Measurements from ENCODE around the gene SLC19A1.

SLC19A1 gene

DNA sequence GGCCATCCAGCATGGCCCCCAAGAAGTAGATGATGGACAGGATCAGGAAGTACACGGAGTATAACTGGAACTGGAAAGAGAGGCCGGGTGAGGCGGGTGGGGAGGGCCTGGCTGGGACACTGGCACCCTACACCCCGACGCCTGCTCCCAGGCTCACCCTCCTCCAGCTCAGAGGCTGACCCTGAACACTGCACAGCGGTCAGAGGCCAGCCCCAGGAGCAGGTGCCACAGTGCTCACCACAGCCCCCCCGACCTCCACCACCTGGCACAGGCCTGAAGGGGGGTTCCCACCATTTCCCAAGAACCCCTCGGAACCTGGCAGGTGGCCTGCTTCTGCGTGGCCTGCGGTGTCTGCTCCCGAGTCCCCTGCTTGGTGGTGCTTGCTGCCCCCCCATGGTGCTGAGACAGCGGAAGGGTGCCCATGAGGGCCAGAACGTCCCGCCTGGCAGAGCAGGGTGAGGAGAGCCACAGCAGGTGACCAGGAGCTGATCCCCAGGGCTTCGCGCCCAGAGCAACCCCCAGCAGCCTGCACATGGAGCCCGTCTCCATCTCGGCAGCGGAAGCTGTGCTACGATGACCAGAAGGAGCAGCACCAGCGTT lies 26.1 kb downstream of the SLC19A1 start:
- Mint-ChIP-seq H3K4me1 (no peaks in the 10 kb centered on the region), H3K27me3 (ENCODE audit: low read depth, poor library complexity) (no peaks in the 10 kb centered on the region), H3K36me3 (ENCODE audit: low read depth) (peaks cover 45% of the 10 kb centered on the region), H3K9me3 (peaks cover 40% of the 10 kb centered on the region), H3K27ac (no peak overlapping the region), H3K4me3 (no peak overlapping the region)
- TF ChIP-seq, protein P1, sequence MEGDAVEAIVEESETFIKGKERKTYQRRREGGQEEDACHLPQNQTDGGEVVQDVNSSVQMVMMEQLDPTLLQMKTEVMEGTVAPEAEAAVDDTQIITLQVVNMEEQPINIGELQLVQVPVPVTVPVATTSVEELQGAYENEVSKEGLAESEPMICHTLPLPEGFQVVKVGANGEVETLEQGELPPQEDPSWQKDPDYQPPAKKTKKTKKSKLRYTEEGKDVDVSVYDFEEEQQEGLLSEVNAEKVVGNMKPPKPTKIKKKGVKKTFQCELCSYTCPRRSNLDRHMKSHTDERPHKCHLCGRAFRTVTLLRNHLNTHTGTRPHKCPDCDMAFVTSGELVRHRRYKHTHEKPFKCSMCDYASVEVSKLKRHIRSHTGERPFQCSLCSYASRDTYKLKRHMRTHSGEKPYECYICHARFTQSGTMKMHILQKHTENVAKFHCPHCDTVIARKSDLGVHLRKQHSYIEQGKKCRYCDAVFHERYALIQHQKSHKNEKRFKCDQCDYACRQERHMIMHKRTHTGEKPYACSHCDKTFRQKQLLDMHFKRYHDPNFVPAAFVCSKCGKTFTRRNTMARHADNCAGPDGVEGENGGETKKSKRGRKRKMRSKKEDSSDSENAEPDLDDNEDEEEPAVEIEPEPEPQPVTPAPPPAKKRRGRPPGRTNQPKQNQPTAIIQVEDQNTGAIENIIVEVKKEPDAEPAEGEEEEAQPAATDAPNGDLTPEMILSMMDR (IDR thresholded peaks at IDR 0.05) = no peak
- DNase-seq = no peak

DNA sequence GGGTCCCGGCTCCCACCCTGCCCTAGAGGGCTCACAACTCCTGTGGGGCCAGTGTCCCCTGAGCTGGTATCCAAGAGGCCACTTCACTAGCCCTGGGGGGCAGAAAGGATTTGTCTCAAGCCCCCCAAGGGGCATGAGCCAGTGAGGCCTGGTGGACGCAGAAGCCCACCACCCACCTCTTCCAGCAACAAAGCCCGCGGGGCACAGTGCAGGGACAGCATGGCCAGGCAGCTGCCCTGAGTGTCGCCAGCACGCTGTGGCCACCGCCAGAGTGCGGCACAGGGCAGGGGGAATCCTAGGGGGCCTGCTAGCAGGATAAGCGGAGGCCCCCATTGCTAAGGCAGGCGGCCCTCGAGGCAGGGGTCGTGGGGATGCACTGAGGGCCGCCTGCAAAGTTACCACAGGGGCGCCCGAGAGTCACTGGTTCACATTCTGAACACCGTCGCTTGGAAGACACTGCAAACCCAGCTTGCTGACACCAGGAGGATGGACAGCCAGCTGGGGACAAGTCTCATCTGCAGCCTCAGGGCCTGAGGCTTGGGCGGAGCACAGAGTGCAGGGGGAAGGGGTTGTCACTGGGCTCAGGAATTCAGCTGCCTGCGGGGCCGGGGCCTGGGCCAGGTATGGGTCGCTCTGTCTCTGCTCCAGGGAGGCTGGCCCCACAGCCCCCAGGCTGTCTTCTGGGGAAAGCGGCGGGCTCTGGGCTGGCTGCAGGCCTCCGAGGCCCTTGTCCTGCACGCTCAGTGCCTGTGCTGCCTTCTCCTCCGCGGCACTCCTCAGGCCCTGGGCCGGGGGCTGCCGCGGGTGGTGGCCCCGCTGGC lies 26.8 kb downstream of the SLC19A1 start:
- Mint-ChIP-seq H3K27me3 (ENCODE audit: low read depth, poor library complexity) (no peaks in the 10 kb centered on the region), H3K9me3 (peaks cover 33% of the 10 kb centered on the region), H3K4me1 (no peaks in the 10 kb centered on the region), H3K36me3 (ENCODE audit: low read depth) (peaks cover 38% of the 10 kb centered on the region), H3K4me3 (no peak overlapping the region), H3K27ac (no peak overlapping the region)
- no peak for DNase-seq
- TF ChIP-seq, protein P1 (IDR thresholded peaks at IDR 0.05) = no peak

DNA sequence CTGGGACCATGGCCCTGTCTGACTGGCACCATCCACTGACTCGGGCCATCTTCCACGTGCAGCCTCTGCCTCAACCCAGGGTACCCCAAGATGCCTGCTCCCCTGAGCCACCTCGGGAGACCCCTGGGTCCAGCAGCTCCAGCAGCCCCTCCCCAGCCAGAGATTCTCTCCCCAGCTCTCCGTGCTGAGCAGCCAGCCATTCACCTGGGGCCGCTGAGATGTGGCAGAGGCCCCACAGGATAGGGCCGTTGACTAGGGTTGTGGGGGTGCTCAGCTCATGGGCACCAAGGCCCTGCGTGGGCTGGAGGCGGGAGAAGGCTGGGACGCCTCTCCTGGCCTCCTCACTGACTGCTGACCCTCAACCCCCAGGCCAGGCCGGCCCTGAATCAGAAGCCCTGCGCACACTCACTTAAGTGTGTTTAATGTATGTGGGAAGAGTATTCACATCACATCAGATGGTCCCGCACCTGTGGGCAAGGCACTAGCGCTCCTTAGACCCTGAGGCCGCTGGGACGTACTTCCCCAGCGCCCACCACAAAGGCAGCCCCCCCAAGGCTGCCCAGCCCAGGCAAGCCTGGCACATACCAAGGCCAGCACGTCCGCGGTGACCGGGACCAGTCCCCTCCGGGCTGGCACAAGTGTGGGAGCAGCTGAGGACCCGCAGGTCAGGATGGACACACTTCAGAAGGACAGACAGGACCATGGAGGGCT lies 27.8 kb downstream of the SLC19A1 start:
- Mint-ChIP-seq H3K9me3 (peaks cover 23% of the 10 kb centered on the region), H3K27ac (no peak overlapping the region), H3K36me3 (ENCODE audit: low read depth) (peaks cover 28% of the 10 kb centered on the region), H3K27me3 (ENCODE audit: low read depth, poor library complexity) (no peaks in the 10 kb centered on the region), H3K4me1 (no peaks in the 10 kb centered on the region), H3K4me3 (no peak overlapping the region)
- TF ChIP-seq, protein P1 (IDR thresholded peaks at IDR 0.05) = no peak
- DNase-seq = no peak

DNA sequence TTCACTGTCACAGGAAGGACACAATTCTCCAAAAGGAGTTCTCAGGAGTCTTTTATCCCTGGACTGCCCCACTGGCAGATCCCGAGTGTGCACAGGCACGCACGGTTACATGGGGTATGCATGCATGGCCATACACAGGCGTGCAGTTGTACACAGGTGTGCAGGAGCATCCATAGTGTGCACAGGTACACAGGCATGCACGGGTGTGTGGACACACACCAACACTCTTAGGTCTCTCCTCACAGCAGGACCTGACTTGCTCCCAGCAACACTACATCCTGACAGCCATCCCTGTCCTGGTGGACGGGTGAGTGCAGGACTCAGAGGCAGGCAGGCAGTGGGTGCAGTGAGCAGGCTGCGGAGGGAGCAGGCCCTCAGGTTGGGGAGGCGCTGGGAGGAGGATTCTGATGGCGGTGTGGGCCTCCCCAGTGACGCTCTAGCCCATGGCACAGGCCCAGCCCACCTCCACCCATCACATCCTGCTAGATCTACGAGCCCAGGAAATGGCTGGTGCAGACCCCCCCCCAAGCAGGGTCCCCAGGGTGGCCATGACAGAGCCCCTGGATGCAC lies 28.4 kb downstream of the SLC19A1 start:
- DNase-seq = no peak
- TF ChIP-seq, protein P1 (IDR thresholded peaks at IDR 0.05) = no peak
- Mint-ChIP-seq H3K4me3 (no peak overlapping the region), H3K36me3 (ENCODE audit: low read depth) (peaks cover 21% of the 10 kb centered on the region), H3K27ac (peak overlapping the region; percentile 91), H3K9me3 (peaks cover 16% of the 10 kb centered on the region), H3K4me1 (peaks cover 1% of the 10 kb centered on the region), H3K27me3 (ENCODE audit: low read depth, poor library complexity) (no peaks in the 10 kb centered on the region)

DNA sequence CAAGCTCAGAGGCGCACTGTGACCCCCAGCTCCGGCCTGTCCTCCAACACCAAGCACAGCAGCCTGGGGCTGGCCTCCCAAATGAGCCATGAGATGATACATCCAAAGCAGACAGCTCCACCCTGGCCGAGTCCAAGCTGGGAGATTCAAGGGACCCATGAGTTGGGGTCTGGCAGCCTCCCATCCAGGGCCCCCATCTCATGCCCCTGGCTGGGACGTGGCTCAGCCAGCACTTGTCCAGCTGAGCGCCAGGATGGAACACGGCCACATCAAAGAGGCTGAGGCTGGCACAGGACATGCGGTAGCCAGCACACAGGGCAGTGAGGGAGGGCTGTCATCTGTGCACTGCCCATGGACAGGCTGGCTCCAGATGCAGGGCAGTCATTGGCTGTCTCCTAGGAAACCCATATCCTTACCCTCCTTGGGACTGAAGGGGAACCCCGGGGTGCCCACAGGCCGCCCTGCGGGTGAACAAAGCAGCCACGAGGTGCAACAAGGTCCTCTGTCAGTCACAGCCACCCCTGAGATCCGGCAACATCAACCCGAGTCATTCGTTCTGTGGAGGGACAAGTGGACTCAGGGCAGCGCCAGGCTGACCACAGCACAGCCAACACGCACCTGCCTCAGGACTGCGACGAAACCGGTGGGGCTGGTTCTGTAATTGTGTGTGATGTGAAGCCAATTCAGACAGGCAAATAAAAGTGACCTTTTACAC lies 29.1 kb downstream of the SLC19A1 start:
- Mint-ChIP-seq H3K4me1 (peaks cover 6% of the 10 kb centered on the region), H3K27ac (peak overlapping the region; percentile 39), H3K4me3 (no peak overlapping the region), H3K9me3 (peaks cover 10% of the 10 kb centered on the region), H3K27me3 (ENCODE audit: low read depth, poor library complexity) (no peaks in the 10 kb centered on the region), H3K36me3 (ENCODE audit: low read depth) (peaks cover 15% of the 10 kb centered on the region)
- TF ChIP-seq, protein P1 (IDR thresholded peaks at IDR 0.05) = no peak
- no peak for DNase-seq

Measured in nephron progenitor cell (in vitro differentiated cells).